NCI-H2227 (cell line): Measurements from ENCODE around the gene ZBTB43.

Experiments
- DNase-seq: peaks from one replicate; lab custom pipeline; 2025; ENCODE audit not compliant: unreplicated experiment; lab: John Stamatoyannopoulos, UW

ZBTB43 gene

GRCh38 chr9:126856326-126856877, 51.6 kb downstream of the ZBTB43 start:
- DNase-seq, result peak; percentile 9

DNA sequence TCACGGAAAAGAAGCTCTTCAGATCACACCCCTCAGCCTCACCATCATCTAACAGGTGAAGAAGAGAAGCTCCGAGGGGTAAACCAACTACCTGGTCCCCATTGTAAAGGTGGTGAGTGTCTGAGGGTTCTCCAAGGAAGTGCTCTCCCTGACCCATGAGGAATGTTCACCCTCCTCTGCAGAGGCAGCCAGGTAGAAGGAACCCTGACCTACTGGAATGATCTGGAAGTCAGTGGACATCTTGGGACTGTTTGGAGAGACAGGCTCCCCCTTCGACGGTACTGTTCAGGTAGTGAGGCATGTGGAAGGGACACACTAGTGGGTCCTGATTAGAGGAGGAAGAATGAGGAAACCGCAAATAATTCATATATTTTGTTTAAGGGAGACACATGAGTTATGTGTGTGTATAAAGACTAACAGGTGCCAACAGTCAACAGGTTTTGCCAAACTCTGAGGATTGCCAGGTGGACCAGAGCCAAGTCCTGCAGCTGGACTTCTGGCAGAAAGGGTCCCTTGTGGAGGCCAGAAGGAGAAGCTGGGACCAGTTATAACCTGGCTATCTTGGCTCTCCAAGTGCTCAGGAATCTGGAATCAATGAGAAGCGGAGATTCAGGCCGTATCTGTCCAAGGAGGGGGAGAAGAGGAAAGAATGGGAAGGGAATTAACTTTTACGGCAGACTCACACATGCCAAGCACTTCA, 52.6 kb downstream of the ZBTB43 start:
- DNase-seq, result no peak

GRCh38 chr9:126859111-126859510, 54.3 kb downstream of the ZBTB43 start:
- DNase-seq, result no peak

GRCh38 chr9:126860077-126860756, 55.4 kb downstream of the ZBTB43 start, which contains the start of gene ZBTB34:
TSS of gene ZBTB34 (plus strand) at chr9:126860639. CDS start at chr9:126879400, 18,761 bp downstream.
- DNase-seq, result peak; percentile 85

DNA sequence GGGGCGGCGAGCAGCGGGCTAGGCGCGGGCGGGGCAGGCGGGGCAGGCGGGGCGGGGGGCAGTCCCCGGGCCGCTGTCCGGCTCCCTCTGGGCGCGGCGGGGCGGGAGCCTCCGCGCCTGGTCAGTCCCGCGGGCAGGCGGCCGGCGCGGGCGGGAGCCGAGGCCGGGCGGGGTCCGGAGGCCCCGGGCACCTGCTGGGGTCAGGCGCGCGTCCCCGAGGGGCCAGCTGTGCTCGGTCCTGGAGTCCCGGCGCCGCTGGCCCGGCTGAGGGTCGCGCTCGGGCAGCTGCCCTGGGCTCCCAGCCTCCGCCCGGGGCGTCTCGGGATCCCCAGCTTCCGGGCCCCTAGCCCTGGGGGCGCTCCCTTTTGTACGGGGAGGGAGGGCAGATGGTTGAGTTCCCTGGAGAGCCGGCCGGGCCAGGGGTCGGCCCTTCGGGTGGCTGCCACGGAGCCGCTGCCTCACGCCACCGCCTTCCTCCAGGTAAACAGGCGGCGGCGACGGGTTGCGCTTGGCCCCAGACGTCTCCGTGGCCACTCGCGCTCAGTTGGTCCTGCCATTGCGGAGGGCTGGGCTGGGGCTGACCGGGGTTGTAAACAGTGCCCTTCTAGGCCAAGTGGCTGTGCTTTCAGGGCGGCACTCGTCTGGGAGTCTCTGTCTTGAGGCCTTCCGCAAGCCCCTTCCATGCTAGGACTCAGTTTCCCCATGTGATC, 56.1 kb downstream of the ZBTB43 start:
- peak; percentile 27 for DNase-seq

DNA sequence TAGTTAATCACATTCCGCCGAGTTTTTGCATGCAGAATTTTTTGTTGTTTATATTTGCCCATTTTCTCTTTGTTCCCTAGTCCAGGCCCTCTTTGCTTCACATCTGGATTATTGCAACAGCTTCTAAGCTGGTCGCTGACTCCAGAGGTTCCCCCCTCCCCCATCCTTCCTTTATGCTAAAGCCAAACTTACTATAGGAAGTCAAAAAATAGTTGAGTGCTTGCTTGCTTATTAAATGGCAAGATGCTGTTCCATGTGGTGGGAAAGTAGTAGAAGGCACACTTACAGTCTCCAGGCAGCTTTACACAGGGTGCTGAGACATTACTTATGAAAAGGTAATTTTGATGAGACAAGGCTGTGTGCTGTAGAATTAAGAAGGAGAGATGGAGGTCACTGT, 56.9 kb downstream of the ZBTB43 start:
- DNase-seq, result no peak

DNA sequence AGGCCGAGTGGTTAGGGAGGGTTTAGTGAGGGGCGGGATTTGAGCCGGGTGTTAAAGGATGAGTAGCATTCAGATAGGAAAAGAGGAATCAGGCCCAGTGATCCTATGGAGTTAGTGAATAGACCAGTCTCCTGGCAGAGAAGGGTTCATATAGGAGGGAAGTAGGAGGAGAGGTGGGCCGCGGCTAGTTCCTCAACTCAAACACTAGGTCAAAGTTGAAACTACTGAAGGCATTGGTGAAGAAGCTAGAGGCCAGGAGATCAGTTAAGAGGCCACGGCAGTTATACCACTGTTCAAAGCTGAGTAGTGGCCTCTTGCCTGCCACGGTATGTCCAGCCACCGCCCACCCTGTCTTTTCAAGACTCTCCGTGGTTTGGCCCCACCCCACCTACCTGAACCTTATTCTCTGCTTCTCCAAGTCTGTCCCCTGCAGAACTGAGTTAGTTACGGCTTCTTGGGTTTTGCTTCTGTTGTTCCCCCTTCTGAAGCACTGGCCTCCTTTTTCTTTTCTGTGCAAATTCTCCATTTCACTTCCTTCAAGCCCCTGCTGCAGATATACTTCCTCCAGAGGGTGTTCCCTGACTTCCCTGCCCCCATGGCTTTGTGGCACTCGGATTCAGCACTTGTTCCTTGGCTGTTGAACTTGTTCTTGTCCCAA, 57.4 kb downstream of the ZBTB43 start:
- DNase-seq, result no peak

GRCh38 chr9:126864771-126865170, 59.9 kb downstream of the ZBTB43 start:
- no peak for DNase-seq

DNA sequence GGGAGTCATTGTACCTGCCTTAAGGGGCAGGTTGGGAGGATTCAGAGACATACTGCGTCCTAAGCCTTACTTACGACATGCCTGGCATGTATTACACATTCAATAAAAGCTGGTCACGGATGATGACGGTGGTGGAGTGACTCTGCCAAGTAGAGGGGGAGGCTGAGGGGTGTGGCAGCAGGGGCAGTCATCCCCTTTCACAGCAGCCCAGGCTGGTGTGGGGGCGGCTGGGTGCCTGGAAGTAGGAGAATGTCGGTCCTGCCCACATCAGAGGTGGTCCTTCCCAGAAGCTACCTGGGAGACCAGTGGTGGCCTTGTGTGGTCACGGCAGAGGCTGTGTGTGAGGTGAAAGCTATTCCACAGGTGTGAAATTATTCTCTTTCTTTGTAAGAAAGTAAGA, 64.5 kb downstream of the ZBTB43 start:
- no peak for DNase-seq

DNA sequence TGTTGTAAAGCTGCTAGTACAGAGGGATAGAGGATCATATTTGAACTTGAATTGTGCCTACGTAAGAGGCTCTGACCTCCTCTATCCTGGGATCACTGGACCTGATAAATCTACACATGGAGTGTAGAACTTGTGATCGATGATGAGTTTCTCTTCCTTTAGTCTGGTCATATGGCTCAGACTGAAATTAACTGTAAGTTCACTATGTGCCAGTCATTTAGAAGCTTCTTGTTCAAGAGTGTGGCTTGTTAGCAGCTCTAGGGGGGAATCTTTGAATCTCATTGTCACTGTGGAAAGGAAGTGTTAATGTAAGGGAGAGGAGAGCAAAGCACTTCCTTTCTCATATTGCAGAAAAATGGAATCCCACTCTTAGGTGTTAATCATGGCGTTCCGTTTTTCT, 67.7 kb downstream of the ZBTB43 start:
- no peak for DNase-seq

DNA sequence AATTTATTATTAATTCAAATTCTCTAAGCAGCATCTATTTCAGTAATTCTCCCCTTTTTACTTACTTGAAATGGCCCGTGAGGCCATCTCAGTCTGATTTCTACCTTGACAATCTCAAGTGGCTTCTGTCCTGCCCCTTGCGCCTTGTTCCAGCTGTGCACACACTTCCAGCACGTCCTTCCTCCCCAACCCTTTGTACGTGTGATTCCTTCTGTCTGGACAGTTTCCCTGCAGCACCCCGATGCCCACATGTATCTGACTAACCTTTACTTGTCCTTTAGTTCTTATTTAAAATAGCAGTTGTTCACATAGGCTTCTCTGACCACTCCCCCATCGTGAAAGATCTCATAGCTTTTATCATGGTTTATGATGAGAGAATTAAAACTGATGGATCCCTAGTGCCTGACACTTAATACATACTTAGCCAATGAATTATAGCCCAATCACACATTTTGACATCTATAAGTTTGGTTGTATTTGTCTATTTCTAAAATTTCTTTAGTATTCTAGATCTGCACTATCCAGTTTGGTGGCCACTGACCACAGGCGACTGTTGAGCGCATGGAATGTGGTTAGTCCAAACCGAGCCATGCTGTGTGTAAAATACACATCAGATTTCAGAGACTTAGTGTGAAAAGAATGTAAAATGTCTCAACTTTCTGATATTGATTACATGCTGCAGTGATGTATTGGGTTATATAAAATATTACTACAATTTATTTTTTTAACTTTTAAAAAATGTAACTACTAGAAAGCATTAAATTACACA, 69.9 kb downstream of the ZBTB43 start:
- peak; percentile 33 for DNase-seq

DNA sequence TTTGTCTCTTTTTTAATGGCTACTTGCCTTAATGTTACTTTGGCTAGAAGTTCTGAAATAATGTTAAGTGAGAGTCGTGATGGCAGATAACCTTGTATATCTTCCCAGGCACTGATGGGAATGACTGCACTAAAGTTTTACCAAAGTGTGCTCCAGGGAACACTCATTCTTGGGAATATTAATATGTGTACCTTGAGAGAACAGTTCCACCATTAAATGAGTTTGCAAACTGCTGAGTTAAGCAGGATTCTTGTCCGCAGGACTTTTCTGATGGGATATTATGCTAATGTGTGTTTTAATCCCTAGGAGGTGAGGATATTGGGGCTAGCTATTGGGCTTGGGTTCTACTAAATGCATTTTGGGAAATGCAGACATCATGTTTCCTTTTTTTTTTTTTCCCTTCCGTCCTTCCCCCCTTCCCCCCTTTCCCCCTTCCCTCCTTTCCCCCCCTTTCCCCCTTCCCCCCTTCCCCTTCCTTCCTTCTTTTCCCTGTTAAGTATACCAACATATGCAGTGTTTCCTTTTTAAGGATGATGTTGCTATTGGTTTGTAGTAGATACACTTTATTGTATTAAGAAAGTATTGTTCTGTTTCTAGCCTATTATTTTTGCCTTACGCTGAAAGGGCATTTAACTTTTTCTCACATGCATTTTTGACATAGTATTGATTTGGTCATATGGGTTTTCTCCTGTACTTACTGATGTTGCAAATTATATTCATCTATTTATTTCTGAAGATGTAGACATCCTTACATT, 71.1 kb downstream of the ZBTB43 start:
- no peak for DNase-seq

- DNase-seq, result no peak
Measured at GRCh38 chr9:126876531-126876930, 71.7 kb downstream of the ZBTB43 start.

- DNase-seq, result no peak
Measured at GRCh38 chr9:126877418-126877817, 72.6 kb downstream of the ZBTB43 start.

DNA sequence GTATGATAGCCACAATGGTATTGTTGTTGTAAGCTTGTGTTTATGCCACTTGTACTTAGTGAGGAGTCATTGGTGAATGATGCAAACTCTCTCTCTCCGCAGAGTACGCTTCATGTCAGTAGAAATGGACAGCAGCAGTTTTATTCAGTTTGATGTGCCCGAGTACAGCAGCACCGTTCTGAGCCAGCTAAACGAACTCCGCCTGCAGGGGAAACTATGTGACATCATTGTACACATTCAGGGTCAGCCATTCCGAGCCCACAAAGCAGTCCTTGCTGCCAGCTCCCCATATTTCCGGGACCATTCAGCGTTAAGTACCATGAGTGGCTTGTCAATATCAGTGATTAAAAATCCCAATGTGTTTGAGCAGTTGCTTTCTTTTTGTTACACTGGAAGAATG, 74.4 kb downstream of the ZBTB43 start:
- no peak for DNase-seq

DNA sequence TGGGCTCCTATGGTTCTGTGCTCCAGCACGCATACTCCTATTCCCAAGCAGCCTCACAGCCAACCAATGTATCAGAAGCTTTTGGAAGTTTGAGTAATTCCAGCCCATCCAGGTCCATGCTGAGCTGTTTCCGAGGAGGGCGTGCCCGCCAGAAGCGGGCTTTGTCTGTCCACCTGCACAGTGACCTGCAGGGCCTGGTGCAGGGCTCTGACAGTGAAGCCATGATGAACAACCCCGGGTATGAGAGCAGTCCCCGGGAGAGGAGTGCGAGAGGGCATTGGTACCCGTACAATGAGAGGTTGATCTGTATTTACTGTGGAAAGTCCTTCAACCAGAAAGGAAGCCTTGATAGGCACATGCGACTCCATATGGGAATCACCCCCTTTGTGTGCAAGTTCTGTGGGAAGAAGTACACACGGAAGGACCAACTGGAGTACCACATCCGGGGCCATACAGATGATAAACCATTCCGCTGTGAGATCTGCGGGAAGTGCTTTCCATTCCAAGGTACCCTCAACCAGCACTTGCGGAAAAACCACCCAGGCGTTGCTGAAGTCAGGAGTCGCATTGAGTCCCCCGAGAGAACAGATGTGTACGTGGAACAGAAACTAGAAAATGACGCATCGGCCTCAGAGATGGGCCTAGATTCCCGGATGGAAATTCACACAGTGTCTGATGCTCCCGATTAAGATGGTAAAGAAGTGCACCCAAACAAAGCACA, 75.5 kb downstream of the ZBTB43 start:
- no peak for DNase-seq

GRCh38 chr9:126880947-126881332, 76.1 kb downstream of the ZBTB43 start:
- no peak for DNase-seq

DNA sequence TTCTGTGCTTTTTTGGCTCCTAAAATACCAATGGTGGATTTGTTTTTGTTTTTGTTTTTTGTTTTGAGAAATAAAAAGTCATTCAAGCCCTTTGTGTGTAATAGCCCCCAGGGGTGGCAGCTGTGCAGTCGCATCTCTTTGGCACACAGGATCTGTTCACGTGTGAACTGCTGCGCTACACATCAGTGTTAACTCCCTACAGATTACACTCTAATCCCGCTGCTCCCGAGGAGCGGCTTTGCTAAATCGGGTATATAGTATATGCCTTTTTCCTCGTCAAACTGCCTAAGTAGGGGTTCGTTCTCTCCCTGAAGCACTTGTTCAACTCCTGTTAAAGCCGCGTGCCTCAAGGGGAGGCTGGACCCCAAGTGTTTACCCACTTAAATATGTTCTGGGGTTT, 77.9 kb downstream of the ZBTB43 start:
- no peak for DNase-seq

- no peak for DNase-seq
Measured at GRCh38 chr9:126883636-126884035, 78.8 kb downstream of the ZBTB43 start.
